ENCODE results near the gene SLC12A7. TPM values are rescaled to one million over a fixed set of nuclear protein-coding genes. Genes with fewer than 3 reads are reported as not detected.

Gene SLC12A7
- total RNA-seq, 1 experiment from 2014 or later, result 6.3 TPM

DNA sequence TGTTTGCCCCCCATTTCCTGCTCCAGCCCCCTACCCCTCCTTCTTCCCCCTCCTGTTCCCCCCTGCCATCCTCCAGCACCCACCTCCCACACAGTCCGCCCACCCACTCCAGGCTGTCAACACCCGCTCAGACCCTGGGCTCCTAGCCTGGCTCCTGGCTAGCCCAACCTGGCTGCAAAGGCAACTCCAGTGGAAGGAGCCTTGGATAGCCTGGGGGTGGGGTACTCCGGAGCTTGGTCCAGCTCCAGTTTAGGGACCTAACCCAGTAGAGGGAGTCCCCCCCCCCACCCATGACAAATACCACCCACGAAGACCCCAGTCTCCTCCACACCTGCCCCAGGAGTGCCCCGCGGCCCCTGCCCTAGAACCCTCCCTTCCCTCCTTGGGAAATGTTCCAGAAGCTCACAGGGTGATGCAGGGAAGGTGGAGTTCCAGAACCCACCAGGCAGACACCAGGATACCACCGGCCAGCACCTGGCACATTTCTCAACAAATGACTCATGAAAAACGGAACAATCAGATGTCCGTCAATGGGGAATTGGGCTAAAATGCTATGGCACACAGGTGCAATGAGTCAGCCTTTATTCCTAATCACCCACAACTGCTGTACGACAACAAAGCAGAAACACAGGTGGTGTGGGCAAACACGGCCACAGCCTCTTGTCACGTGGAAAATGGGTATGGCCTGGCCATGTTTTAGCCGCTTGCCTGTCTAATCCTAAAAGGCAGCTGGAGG lies 901 bp upstream of the SLC12A7 start:
- H3K27ac Mint-ChIP-seq (ENCODE audit: low read depth, unreplicated experiment), result no peak overlapping the region
- H3K4me1 Mint-ChIP-seq (ENCODE audit: insufficient read depth, unreplicated experiment), result peaks cover 12% of the 10 kb centered on the region
- TF ChIP-seq, protein P1, sequence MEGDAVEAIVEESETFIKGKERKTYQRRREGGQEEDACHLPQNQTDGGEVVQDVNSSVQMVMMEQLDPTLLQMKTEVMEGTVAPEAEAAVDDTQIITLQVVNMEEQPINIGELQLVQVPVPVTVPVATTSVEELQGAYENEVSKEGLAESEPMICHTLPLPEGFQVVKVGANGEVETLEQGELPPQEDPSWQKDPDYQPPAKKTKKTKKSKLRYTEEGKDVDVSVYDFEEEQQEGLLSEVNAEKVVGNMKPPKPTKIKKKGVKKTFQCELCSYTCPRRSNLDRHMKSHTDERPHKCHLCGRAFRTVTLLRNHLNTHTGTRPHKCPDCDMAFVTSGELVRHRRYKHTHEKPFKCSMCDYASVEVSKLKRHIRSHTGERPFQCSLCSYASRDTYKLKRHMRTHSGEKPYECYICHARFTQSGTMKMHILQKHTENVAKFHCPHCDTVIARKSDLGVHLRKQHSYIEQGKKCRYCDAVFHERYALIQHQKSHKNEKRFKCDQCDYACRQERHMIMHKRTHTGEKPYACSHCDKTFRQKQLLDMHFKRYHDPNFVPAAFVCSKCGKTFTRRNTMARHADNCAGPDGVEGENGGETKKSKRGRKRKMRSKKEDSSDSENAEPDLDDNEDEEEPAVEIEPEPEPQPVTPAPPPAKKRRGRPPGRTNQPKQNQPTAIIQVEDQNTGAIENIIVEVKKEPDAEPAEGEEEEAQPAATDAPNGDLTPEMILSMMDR (IDR thresholded peaks at IDR 0.05; ENCODE audit: unreplicated experiment), result no peak
- ChIA-PET CTCF (interaction anchor here (0.5 to 0.6 kb wide), 3 partner anchors 16 to 855 kb away, joined by 3 to 4 read pairs (median 3); no protein-coding TSS in a partner anchor), POLR2A (interaction anchor here (0.6 kb wide), 1 partner anchor 29 kb away, joined by 3 read pairs; no protein-coding TSS in a partner anchor)
- H3K9me3 Mint-ChIP-seq (ENCODE audit: unreplicated experiment), result no peaks in the 10 kb centered on the region
- no peaks in the 10 kb centered on the region for H3K27me3 Mint-ChIP-seq (ENCODE audit: insufficient read depth, unreplicated experiment)
- peak overlapping the region; percentile 48 for H3K4me3 Mint-ChIP-seq (ENCODE audit: unreplicated experiment)
- BruUV-seq (replicated peaks), result no TSS peak
- intact Hi-C loops (cut with micrococcal nuclease), result no loop called here
- peak; percentile 78 for DNase-seq (ENCODE audit: unreplicated experiment)
- no peaks in the 10 kb centered on the region for H3K36me3 Mint-ChIP-seq (ENCODE audit: insufficient read depth, unreplicated experiment)

DNA sequence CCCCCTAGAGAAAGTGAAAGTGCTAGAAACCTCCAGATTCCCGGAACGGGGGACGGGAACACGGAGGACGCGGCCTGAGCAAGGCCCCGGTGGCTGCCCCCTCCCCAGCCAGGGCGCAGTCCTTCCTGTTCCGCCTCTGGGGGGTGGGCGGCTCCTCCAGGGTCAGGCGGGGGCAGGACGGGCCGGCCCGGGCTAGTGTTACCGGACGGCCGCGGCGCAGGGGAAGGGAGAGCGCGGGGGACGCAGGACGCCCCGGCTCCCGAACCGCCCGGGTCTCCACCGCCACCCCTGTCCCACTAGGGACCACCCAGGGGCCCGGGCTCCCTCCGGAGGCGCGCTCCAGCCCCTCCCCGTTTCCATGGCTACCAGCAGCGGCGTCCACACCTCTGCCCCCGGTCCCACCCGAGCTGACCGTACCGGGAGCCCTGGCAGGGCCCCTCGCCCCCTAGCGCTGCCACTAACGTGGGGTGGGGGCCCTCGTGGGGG lies 579 bp downstream of the SLC12A7 start:
- Mint-ChIP-seq H3K36me3 (ENCODE audit: insufficient read depth, unreplicated experiment) (no peaks in the 10 kb centered on the region), H3K4me1 (ENCODE audit: insufficient read depth, unreplicated experiment) (peaks cover 6% of the 10 kb centered on the region), H3K27ac (ENCODE audit: low read depth, unreplicated experiment) (peak overlapping the region; percentile 75), H3K27me3 (ENCODE audit: insufficient read depth, unreplicated experiment) (no peaks in the 10 kb centered on the region), H3K4me3 (ENCODE audit: unreplicated experiment) (peak overlapping the region; percentile 70), H3K9me3 (ENCODE audit: unreplicated experiment) (no peaks in the 10 kb centered on the region)
- TF ChIP-seq, protein P1 (IDR thresholded peaks at IDR 0.05; ENCODE audit: unreplicated experiment), result no peak
- no TSS peak for BruUV-seq (replicated peaks)
- CTCF ChIA-PET, result interaction anchor here (0.7 kb wide), 1 partner anchor 105 kb away, joined by 3 read pairs; no protein-coding TSS in a partner anchor
- intact Hi-C loops (cut with micrococcal nuclease), result no loop called here
- POLR2A ChIA-PET, result no interaction called here
- DNase-seq (ENCODE audit: unreplicated experiment), result no peak

DNA sequence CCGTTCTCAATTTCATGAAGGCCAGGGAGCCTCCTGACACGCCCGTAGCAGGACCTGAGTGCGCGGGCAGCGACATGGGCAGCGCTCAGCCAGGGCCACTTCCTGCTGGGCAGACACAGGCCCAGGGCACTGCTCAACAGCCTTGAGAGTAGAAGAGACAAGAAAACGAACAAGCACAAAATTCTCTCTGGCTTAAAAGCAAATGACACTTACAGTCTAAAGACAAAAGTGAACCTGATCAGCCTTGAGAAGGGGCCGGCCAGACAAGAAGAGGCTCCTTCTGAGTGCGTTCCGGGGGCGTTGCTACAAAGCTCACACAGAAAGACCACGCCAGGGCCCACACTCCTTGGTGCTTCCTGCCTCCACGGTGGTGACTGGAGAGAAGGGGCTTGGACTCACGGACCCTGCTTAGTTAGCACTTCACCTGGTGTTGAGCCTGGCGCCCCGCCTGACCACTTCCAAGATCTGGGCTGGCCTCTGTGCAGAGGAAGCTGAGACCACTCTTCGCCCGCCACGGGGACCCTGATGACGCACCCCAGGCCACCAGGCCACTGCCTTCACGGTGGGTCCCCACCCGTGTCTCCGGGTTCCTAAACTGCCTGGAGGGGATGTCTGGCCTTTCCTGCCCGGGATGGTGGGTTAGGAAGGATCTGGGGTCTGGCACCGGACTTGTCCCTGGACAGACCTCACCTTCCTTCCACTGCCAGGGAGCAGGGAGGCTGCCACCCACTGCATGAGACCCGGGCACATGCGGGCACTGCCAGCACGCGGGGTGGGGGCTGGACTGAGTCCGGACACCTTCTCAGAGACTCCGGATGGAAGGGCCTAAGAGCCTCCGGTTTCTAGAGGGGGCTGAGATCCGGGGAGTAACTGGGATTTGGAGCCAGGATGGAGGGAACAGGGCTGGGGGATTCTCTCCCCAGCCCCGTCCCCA lies 1.3 kb downstream of the SLC12A7 start:
- CTCF ChIA-PET, result interaction anchor here (0.6 kb wide), 1 partner anchor 121 kb away, joined by 3 read pairs; no protein-coding TSS in a partner anchor
- H3K36me3 Mint-ChIP-seq (ENCODE audit: insufficient read depth, unreplicated experiment), result no peaks in the 10 kb centered on the region
- H3K4me1 Mint-ChIP-seq (ENCODE audit: insufficient read depth, unreplicated experiment), result peaks cover 6% of the 10 kb centered on the region
- intact Hi-C loops (cut with micrococcal nuclease), result no loop called here
- no peaks in the 10 kb centered on the region for H3K27me3 Mint-ChIP-seq (ENCODE audit: insufficient read depth, unreplicated experiment)
- POLR2A ChIA-PET, result no interaction called here
- no peak for DNase-seq (ENCODE audit: unreplicated experiment)
- TF ChIP-seq, protein P1 (IDR thresholded peaks at IDR 0.05; ENCODE audit: unreplicated experiment), result no peak
- no TSS peak for BruUV-seq (replicated peaks)
- no peaks in the 10 kb centered on the region for H3K9me3 Mint-ChIP-seq (ENCODE audit: unreplicated experiment)
- H3K4me3 Mint-ChIP-seq (ENCODE audit: unreplicated experiment), result peak overlapping the region; percentile 70
- peak overlapping the region; percentile 75 for H3K27ac Mint-ChIP-seq (ENCODE audit: low read depth, unreplicated experiment)

Data from MCF 10A (cell line).